ENCODE measurements around the gene DOCK2. TPM values are rescaled to one million over a fixed set of nuclear protein-coding genes. Genes with fewer than 3 reads are reported as not detected.
"Not testable (repeated sequence)": the region's sequence is repeated elsewhere in the genome, so short reads cannot be mapped to it uniquely, and the experiment has no call there.

Gene DOCK2
- total RNA-seq, 1 donor from 2014 or later = not detected

- Histone ChIP-seq H3K36me3 (ENCODE audit: control insufficient read depth, insufficient read depth, low read length) (no peaks in the 10 kb centered on the region), H3K27me3 (ENCODE audit: control insufficient read depth, insufficient read depth, low read length) (no peaks in the 10 kb centered on the region), H3K4me3 (ENCODE audit: low read depth, low read length) (no peak overlapping the region)
- TF ChIP-seq CTCF (IDR thresholded peaks at IDR 0.05; ENCODE audit: insufficient read depth, low read length, severe bottlenecking) = no peak
- DNase-seq (ENCODE audit: low read depth) (peak; percentile 66), FAIRE-seq (no peak)
Measured at GRCh38 chr5:169944115-169944514, 307.0 kb downstream of the DOCK2 start.

GRCh38 chr5:169944922-169945680 lies 308.0 kb downstream of the DOCK2 start:
- FAIRE-seq = no peak
- no peak for TF ChIP-seq CTCF (IDR thresholded peaks at IDR 0.05; ENCODE audit: insufficient read depth, low read length, severe bottlenecking)
- H3K4me3 ChIP-seq (ENCODE audit: low read depth, low read length) = no peak overlapping the region
- peak; percentile 4 for DNase-seq (ENCODE audit: low read depth)
- no peaks in the 10 kb centered on the region for H3K36me3 ChIP-seq (ENCODE audit: control insufficient read depth, insufficient read depth, low read length)
- no peaks in the 10 kb centered on the region for H3K27me3 ChIP-seq (ENCODE audit: control insufficient read depth, insufficient read depth, low read length)

GRCh38 chr5:169945831-169946261 lies 308.8 kb downstream of the DOCK2 start:
- TF ChIP-seq CTCF (IDR thresholded peaks at IDR 0.05; ENCODE audit: insufficient read depth, low read length, severe bottlenecking) = no peak
- FAIRE-seq (no peak), DNase-seq (ENCODE audit: low read depth) (peak; percentile 86)
- H3K27me3 ChIP-seq (ENCODE audit: control insufficient read depth, insufficient read depth, low read length) = no peaks in the 10 kb centered on the region
- H3K36me3 ChIP-seq (ENCODE audit: control insufficient read depth, insufficient read depth, low read length) = no peaks in the 10 kb centered on the region
- no peak overlapping the region for H3K4me3 ChIP-seq (ENCODE audit: low read depth, low read length)

GRCh38 chr5:169946743-169947295 lies 309.7 kb downstream of the DOCK2 start:
- no peak for TF ChIP-seq CTCF (IDR thresholded peaks at IDR 0.05; ENCODE audit: insufficient read depth, low read length, severe bottlenecking)
- no peak overlapping the region for H3K4me3 ChIP-seq (ENCODE audit: low read depth, low read length)
- no peaks in the 10 kb centered on the region for H3K27me3 ChIP-seq (ENCODE audit: control insufficient read depth, insufficient read depth, low read length)
- DNase-seq (ENCODE audit: low read depth) (no peak), FAIRE-seq (no peak)
- no peaks in the 10 kb centered on the region for H3K36me3 ChIP-seq (ENCODE audit: control insufficient read depth, insufficient read depth, low read length)

GRCh38 chr5:169950333-169950732 lies 313.3 kb downstream of the DOCK2 start:
- DNase-seq (ENCODE audit: low read depth) = no peak
- H3K4me3 ChIP-seq (ENCODE audit: low read depth, low read length) = no peak overlapping the region
- FAIRE-seq = no peak
- TF ChIP-seq CTCF (IDR thresholded peaks at IDR 0.05; ENCODE audit: insufficient read depth, low read length, severe bottlenecking) = no peak
- H3K27me3 ChIP-seq (ENCODE audit: control insufficient read depth, insufficient read depth, low read length) = no peaks in the 10 kb centered on the region
- no peaks in the 10 kb centered on the region for H3K36me3 ChIP-seq (ENCODE audit: control insufficient read depth, insufficient read depth, low read length)

GRCh38 chr5:169953196-169953595 lies 316.1 kb downstream of the DOCK2 start:
- H3K27me3 ChIP-seq (ENCODE audit: control insufficient read depth, insufficient read depth, low read length); H3K4me3 ChIP-seq (ENCODE audit: low read depth, low read length); FAIRE-seq; H3K36me3 ChIP-seq (ENCODE audit: control insufficient read depth, insufficient read depth, low read length): not testable (repeated sequence)
- peak; percentile 25 for DNase-seq (ENCODE audit: low read depth)
